Ovary (tissue), 9 donors: ENCODE data around the gene STAP1. TPM values are rescaled to one million over a fixed set of nuclear protein-coding genes. Genes with fewer than 3 reads are reported as not detected.

ENCODE experiments used
- DNase-seq, 5 donors: peaks; one replicate each; pipeline ENCODE4 v3.0.0-alpha.2; 2019 to 2020
- H3K27ac ChIP-seq, 2 donors: fragments of 200-600 bp; one replicate each; pipeline versions ENCODE4 v1.5.1 to v1.8.0; 2019 to 2022
- H3K27me3 ChIP-seq: fragments of 200-600 bp; one replicate; pipeline ENCODE4 v1.8.0; 2022
- H3K36me3 ChIP-seq: fragments of 200-600 bp; sonication (generic); one replicate; pipeline ENCODE4 v1.5.1; 2019
- H3K4me1 ChIP-seq: one replicate; pipeline ENCODE4 v1.8.1; 2013; ENCODE audit warnings: mild to moderate bottlenecking, moderate library complexity; ENCODE audit not compliant: insufficient read depth
- H3K4me3 ChIP-seq: fragments of 200-600 bp; sonication (generic); one replicate; pipeline ENCODE4 v1.5.1; 2017
- H3K9me3 ChIP-seq, 2 donors: fragments of 200-600 bp in 1 of 2; sonication (generic) in 1 of 2; one replicate each; pipeline versions ENCODE4 v1.5.1 to v1.8.1; 2013 to 2019; ENCODE audit warnings: mild to moderate bottlenecking in 1 of 2, moderate library complexity in 1 of 2
- EP300 ChIP-seq: sonication (generic); formaldehyde crosslinking; IDR thresholded peaks from one replicate; pipeline ENCODE4 v1.6.1; 2017; ENCODE audit warnings: antibody characterized with exemption
- POLR2A ChIP-seq: fragments of 450-650 bp; IDR thresholded peaks from one replicate; pipeline ENCODE4 v1.6.1; 2017; ENCODE audit warnings: antibody characterized with exemption, mild to moderate bottlenecking, moderate library complexity
- WGBS, 3 donors: extraction: QIAGEN DNeasy Blood & Tissue Kit in 1 of 3; methylation state at CpG; one replicate each; pipeline versions ENCODE4 v1.1.5 to v1.1.7; 2013 to 2017; 5-methylcytosine and 5-hydroxymethylcytosine counted together
- intact Hi-C, 4 donors: fragments of 100-400 bp; cut with DNase I; formaldehyde crosslinking; loops; one replicate each; pipeline versions ENCODE4 v1.11.0 to v1.15.1; 2022 to 2023
- polyA plus RNA-seq, 2 donors: library from polyadenylated mRNA; stranded (reverse); fragments of 200-250 nt in 1 of 2; fragments of 350-450 nt in 1 of 2; fragmentation: Illumina TruSeq in 1 of 2; extraction: RNeasy Lipid Tissue Mini Kit (QIAGEN cat#74804) in 1 of 2; gene quantifications; one replicate each; pipeline ENCODE4 v1.2.3, GENCODE V29; 2013 to 2014
- total RNA-seq, 7 donors: library from RNA; depleted of rRNA in 2 of 7; stranded (reverse); fragments of >200 nt in 2 of 7; fragmentation: NEBNext Ultra II Directional in 3 of 7; extraction: Animal tissue kit (Norgen Biotek cat#: 25700) in 3 of 7; gene quantifications; one replicate each; pipeline versions ENCODE4 v1.1.0 to v1.2.4, GENCODE V29; 2016 to 2023
- TF ChIP-seq, protein P1 (sequence below), 3 donors: fragments of 450-650 bp in 2 of 3; fragments of 200-600 bp in 1 of 3; IDR thresholded peaks; one replicate each; pipeline versions ENCODE4 v1.5.1 to v1.8.0; 2016 to 2022; ENCODE audit warnings: antibody characterized with exemption in 3 of 3, mild to moderate bottlenecking in 1 of 3
- donor health status: DM: no; HTN: no; CAD: no; lungs with moderate emphysema.
- donor health status: DM: no; HTN: no; CAD: no.
- donor health status: Bipolar disorder and iron deficiency.
- donor health status: DM: yes; HTN: yes; CAD: no.
- donor health status: DM: no; HTN: no; CAD: no.
- donor health status: DM: yes; HTN: yes; CAD: no.

The STAP1 gene
- total and polyA plus RNA-seq, 9 donors: 0.12 to 0.40 TPM; not detected in 7

DNA sequence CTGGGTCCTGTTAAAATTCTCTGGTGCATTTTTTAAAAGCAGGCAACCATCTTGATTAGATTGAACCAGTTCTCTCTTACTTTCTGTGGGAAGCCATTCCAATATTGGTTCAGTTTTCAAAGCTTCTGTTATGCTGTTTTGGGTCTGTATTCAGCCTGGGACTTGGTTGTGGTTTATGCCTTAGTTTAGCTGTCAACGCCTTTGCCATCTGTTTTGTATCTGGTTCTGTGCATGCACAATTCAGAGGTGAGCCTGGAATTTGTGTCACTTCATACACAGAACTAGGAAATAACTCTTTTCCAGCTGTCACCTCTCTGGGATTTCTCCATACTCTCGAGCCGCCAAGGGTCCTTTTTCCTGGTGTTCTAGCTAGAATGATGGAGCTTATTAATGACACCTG is 46.2 kb downstream of the STAP1 start:
- no peaks in the 10 kb centered on the region for H3K36me3 ChIP-seq
- no peak overlapping the region for H3K4me3 ChIP-seq
- intact Hi-C loops: no loop called here
- H3K9me3 ChIP-seq: no peaks in the 10 kb centered on the region
- H3K27me3 ChIP-seq: no peaks in the 10 kb centered on the region
- no peak for DNase-seq
- H3K4me1 ChIP-seq: no peaks in the 10 kb centered on the region
- no peak overlapping the region for H3K27ac ChIP-seq
- TF ChIP-seq POLR2A (no peak), EP300 (no peak)
- TF ChIP-seq, protein P1, sequence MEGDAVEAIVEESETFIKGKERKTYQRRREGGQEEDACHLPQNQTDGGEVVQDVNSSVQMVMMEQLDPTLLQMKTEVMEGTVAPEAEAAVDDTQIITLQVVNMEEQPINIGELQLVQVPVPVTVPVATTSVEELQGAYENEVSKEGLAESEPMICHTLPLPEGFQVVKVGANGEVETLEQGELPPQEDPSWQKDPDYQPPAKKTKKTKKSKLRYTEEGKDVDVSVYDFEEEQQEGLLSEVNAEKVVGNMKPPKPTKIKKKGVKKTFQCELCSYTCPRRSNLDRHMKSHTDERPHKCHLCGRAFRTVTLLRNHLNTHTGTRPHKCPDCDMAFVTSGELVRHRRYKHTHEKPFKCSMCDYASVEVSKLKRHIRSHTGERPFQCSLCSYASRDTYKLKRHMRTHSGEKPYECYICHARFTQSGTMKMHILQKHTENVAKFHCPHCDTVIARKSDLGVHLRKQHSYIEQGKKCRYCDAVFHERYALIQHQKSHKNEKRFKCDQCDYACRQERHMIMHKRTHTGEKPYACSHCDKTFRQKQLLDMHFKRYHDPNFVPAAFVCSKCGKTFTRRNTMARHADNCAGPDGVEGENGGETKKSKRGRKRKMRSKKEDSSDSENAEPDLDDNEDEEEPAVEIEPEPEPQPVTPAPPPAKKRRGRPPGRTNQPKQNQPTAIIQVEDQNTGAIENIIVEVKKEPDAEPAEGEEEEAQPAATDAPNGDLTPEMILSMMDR (IDR thresholded peaks at IDR 0.05): no peak
- WGBS, 3 donors: 59 to 81% (median 64%) methylated on average over 3 of the region's 3 CpGs

DNA sequence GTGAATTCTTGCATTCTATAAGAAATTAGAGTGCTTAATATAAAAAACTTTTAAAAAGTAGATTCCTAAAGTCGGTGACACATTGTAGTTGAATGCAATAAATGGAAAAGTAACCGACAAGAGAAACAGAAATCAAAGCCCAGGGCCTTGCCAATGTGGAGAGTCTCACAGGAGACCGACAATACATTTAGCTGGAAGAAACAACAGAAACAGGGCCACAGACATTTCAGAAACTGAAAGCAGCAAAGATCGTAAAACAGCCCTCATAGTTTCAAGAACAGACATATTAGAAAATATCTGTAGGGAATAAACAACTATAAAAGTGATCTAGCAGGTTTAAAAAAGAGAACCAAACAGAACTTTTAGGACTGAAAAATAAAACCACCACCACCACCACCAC is 49.5 kb downstream of the STAP1 start:
- no peak for TF ChIP-seq EP300
- TF ChIP-seq, protein P1 (IDR thresholded peaks at IDR 0.05): no peak
- no peak for TF ChIP-seq POLR2A
- Histone ChIP-seq H3K27me3 (no peaks in the 10 kb centered on the region), H3K27ac (no peak overlapping the region), H3K36me3 (no peaks in the 10 kb centered on the region), H3K4me3 (no peak overlapping the region), H3K9me3 (no peaks in the 10 kb centered on the region), H3K4me1 (no peaks in the 10 kb centered on the region)
- DNase-seq: no peak
- 81 to 87% (median 82%) methylated on average over 4 of the region's 4 CpGs for WGBS, 3 donors
- intact Hi-C loops: no loop called here

DNA sequence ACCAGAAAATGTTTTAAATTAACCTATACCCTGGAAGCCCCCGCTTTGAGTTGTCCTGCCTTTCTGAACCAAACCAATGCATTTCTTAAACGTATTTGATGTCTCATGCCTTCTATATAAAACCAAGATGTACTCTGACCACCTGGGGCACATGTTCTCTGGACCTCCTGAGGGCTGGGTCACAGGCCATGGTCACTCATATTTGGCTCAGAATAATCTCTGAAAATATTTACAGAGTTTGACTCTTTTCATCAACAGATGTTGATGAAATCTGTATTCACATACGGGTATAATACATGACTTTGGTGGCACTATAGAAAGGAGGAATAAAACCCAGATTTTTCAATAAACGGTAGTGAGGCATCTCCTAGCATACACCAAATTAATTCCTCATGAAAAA is 55.7 kb downstream of the STAP1 start:
- no peaks in the 10 kb centered on the region for H3K36me3 ChIP-seq
- intact Hi-C loops: no loop called here
- H3K4me1 ChIP-seq: no peaks in the 10 kb centered on the region
- H3K4me3 ChIP-seq: no peak overlapping the region
- TF ChIP-seq EP300 (no peak), POLR2A (no peak)
- TF ChIP-seq, protein P1 (IDR thresholded peaks at IDR 0.05): no peak
- DNase-seq: no peak
- no peaks in the 10 kb centered on the region for H3K27me3 ChIP-seq
- H3K27ac ChIP-seq: no peak overlapping the region
- H3K9me3 ChIP-seq: no peaks in the 10 kb centered on the region
- 92 to 98% (median 94%) methylated on average over 4 of the region's 4 CpGs for WGBS, 3 donors

DNA sequence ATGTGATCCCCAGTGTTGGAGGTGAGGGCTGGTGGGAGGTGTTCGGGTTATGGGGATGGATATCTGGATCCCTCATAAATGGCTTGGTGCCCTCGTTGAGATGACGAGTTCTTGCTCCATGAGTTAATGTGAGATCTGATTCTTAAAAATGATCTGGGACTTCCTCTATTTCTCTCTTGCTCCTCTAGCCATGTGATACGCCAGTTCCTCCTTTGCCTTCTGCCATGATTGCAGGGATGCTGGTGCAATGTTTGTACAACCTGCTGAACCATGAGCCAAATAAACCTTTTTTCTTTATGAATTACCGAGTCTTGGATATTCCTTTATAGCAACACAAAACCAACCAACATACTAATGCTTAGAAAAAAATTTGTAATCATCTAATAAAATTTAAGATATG is 56.6 kb downstream of the STAP1 start:
- H3K4me1 ChIP-seq: no peaks in the 10 kb centered on the region
- TF ChIP-seq, protein P1 (IDR thresholded peaks at IDR 0.05): no peak
- H3K4me3 ChIP-seq: no peak overlapping the region
- intact Hi-C loops: no loop called here
- H3K27ac ChIP-seq: no peak overlapping the region
- DNase-seq: no peak
- WGBS, 3 donors: 96 to 99% (median 97%) methylated on average over 5 of the region's 5 CpGs
- no peaks in the 10 kb centered on the region for H3K27me3 ChIP-seq
- no peaks in the 10 kb centered on the region for H3K36me3 ChIP-seq
- H3K9me3 ChIP-seq: no peaks in the 10 kb centered on the region

DNA sequence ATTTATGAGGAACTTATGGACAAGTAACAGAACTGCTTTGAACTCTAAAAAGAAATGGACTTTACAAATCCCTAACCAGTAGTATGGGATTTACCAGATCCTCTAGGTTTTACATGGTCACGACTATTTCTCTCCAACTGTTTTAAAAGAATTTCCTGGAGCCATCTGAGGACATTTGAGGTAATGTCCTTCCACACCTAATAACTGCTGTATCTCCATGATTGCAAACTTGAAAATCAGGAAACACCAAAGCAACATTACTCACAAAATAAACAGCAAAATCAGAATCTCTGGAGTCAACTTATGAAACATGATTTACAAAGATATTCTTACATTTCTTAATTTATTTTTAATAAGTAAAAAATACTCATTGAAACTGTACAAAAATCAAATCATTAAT is 58.0 kb downstream of the STAP1 start:
- no peak overlapping the region for H3K4me3 ChIP-seq
- TF ChIP-seq POLR2A (no peak), EP300 (no peak)
- TF ChIP-seq, protein P1 (IDR thresholded peaks at IDR 0.05): no peak
- H3K36me3 ChIP-seq: no peaks in the 10 kb centered on the region
- intact Hi-C loops: no loop called here
- H3K27ac ChIP-seq: no peak overlapping the region
- 100% methylated on average over 1 of the region's 1 CpG for WGBS, 3 donors
- no peak for DNase-seq
- no peaks in the 10 kb centered on the region for H3K4me1 ChIP-seq
- no peaks in the 10 kb centered on the region for H3K9me3 ChIP-seq
- H3K27me3 ChIP-seq: no peaks in the 10 kb centered on the region
